Esophagus (tissue), 2 donors: ENCODE measurements around the gene NPEPL1. TPM values are rescaled to one million over a fixed set of nuclear protein-coding genes. Genes with fewer than 3 reads are reported as not detected.

ENCODE experiments used
- H3K27ac ChIP-seq, 2 donors: one replicate each; pipeline ENCODE4 v1.5.1; 2013; ENCODE audit warnings: low read depth in 2 of 2, mild to moderate bottlenecking in 2 of 2, inconsistent platforms in 1 of 2, low read length in 1 of 2, moderate library complexity in 1 of 2
- H3K27me3 ChIP-seq, 2 donors: one replicate each; pipeline ENCODE4 v1.6.1; 2013; ENCODE audit warnings: low read length in 2 of 2, control low read depth in 1 of 2, mild to moderate bottlenecking in 1 of 2; ENCODE audit not compliant: insufficient read depth in 2 of 2, control insufficient read depth in 1 of 2
- H3K36me3 ChIP-seq, 2 donors: one replicate each; pipeline ENCODE4 v1.6.1; 2013; ENCODE audit warnings: low read length in 1 of 2; ENCODE audit not compliant: control insufficient read depth in 2 of 2, insufficient read depth in 2 of 2
- H3K4me1 ChIP-seq, 2 donors: one replicate each; pipeline ENCODE4 v1.6.1; 2013; ENCODE audit warnings: low read length in 1 of 2; ENCODE audit not compliant: control insufficient read depth in 2 of 2, insufficient read depth in 2 of 2
- H3K4me3 ChIP-seq, 2 donors: one replicate each; pipeline ENCODE4 v1.5.1; 2013; ENCODE audit warnings: low read length in 2 of 2, mild to moderate bottlenecking in 2 of 2, low read depth in 1 of 2, moderate library complexity in 1 of 2
- H3K9me3 ChIP-seq, 2 donors: one replicate each; pipeline ENCODE4 v1.6.1; 2013; ENCODE audit warnings: mild to moderate bottlenecking in 2 of 2, low read depth in 1 of 2, low read length in 1 of 2, moderate library complexity in 1 of 2; ENCODE audit not compliant: control insufficient read depth in 2 of 2, insufficient read depth in 1 of 2
- WGBS, 2 donors: extraction: QIAGEN DNeasy Blood & Tissue Kit; methylation state at CpG; one replicate each; pipeline ENCODE4 v1.1.7; 2013; 5-methylcytosine and 5-hydroxymethylcytosine counted together
- polyA plus RNA-seq, 2 donors: library from polyadenylated mRNA; stranded (reverse); fragments of 200-250 nt; gene quantifications; one replicate each; pipeline ENCODE4 v1.2.3, GENCODE V29; 2013
- donor health status: healthy with polysubstance abuse.
- donor health status: Bipolar disorder and iron deficiency.

NPEPL1 gene
- polyA plus RNA-seq, 2 donors = 33.2 to 42.7 TPM

- Histone ChIP-seq H3K9me3 (no peaks in the 10 kb centered on the region), H3K36me3 (no peaks in the 10 kb centered on the region), H3K27me3 (no peaks in the 10 kb centered on the region), H3K4me3 (no peak overlapping the region), H3K4me1 (no peaks in the 10 kb centered on the region), H3K27ac (no peak overlapping the region)
- 64 to 67% methylated on average over 12 to 13 of the region's 13 CpGs for WGBS, 2 donors
Measured at GRCh38 chr20:58742668-58743566, 50.3 kb downstream of the NPEPL1 start.

DNA sequence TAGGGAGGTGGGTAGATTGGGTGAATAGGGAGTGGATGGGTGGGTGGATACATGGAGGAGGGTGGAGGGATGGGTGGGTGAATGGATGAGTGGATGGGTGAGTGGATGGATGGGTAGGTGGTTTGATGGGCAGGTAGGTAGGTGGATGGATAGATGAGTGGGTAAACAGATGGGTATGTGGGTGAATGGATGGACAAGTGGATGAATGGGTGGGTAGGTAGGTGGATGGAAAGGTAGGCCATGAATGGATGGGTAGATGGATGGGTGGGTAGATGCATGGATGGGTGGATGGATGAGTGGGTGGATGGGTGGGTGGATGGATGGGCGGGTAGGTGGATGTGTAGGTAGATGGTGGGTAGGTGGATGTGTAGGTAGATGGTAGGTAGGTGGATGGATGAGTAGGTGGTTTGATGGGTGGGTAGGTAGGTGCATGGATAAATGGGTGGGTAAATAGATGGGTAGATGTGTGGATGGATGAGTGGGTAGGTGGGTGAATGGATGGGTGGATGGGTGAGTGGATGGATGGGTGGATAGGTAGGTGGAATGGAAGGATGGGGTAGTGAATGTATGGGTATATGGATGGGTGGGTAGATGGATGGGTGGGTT, 51.4 kb downstream of the NPEPL1 start:
- Histone ChIP-seq H3K4me1 (no peaks in the 10 kb centered on the region), H3K36me3 (no peaks in the 10 kb centered on the region), H3K27me3 (no peaks in the 10 kb centered on the region), H3K9me3 (no peaks in the 10 kb centered on the region), H3K4me3 (no peak overlapping the region), H3K27ac (no peak overlapping the region)
- 89 to 92% methylated on average over 1 of the region's 1 CpG for WGBS, 2 donors

DNA sequence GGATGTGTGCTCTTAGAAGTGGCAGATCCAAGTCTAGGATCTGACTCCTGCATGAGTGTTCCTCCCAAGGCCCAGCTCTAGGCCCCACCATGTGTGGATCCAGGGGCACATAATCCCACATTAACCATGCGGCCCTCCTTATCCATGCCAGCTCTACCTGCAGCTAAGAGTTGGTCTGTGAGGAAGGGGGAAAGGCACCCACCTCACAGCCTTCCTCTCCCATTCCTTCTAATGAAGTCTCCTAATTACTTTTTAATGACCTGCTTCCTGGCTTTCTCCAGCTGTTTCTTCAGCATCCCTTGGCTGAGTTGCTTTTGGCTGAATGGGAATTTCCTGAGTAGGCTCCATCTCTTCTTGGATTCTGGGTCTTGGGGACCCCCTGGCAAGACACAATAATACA, 52.2 kb downstream of the NPEPL1 start:
- H3K4me1 ChIP-seq = no peaks in the 10 kb centered on the region
- H3K27ac ChIP-seq = no peak overlapping the region
- H3K36me3 ChIP-seq = no peaks in the 10 kb centered on the region
- WGBS, 2 donors = 80 to 82% methylated on average over 1 of the region's 1 CpG
- H3K9me3 ChIP-seq = no peaks in the 10 kb centered on the region
- no peak overlapping the region for H3K4me3 ChIP-seq
- H3K27me3 ChIP-seq = no peaks in the 10 kb centered on the region

GRCh38 chr20:58745391-58745790, 52.8 kb downstream of the NPEPL1 start:
- WGBS, 2 donors = 93 to 94% methylated on average over 1 of the region's 1 CpG
- Histone ChIP-seq H3K9me3 (no peaks in the 10 kb centered on the region), H3K27me3 (no peaks in the 10 kb centered on the region), H3K4me1 (no peaks in the 10 kb centered on the region), H3K4me3 (no peak overlapping the region), H3K27ac (no peak overlapping the region), H3K36me3 (no peaks in the 10 kb centered on the region)

- no peaks in the 10 kb centered on the region for H3K36me3 ChIP-seq
- H3K27me3 ChIP-seq = no peaks in the 10 kb centered on the region
- H3K9me3 ChIP-seq = no peaks in the 10 kb centered on the region
- H3K4me3 ChIP-seq = no peak overlapping the region
- H3K27ac ChIP-seq = no peak overlapping the region
- 68 to 76% methylated on average over 11 of the region's 11 CpGs for WGBS, 2 donors
- no peaks in the 10 kb centered on the region for H3K4me1 ChIP-seq
Measured at GRCh38 chr20:58746620-58747019, 54.0 kb downstream of the NPEPL1 start.

GRCh38 chr20:58747211-58747610, 54.6 kb downstream of the NPEPL1 start:
- Histone ChIP-seq H3K9me3 (no peaks in the 10 kb centered on the region), H3K4me1 (no peaks in the 10 kb centered on the region), H3K27ac (no peak overlapping the region), H3K27me3 (peaks cover 0 to 3% of the 10 kb centered on the region in 2 donors), H3K4me3 (no peak overlapping the region), H3K36me3 (no peaks in the 10 kb centered on the region)
- WGBS, 2 donors = 75% methylated on average over 8 of the region's 8 CpGs

- H3K27me3 ChIP-seq = peaks cover 0 to 3% of the 10 kb centered on the region in 2 donors
- no peaks in the 10 kb centered on the region for H3K36me3 ChIP-seq
- no peak overlapping the region for H3K27ac ChIP-seq
- no peak overlapping the region for H3K4me3 ChIP-seq
- 63 to 65% methylated on average over 3 of the region's 3 CpGs for WGBS, 2 donors
- no peaks in the 10 kb centered on the region for H3K9me3 ChIP-seq
- H3K4me1 ChIP-seq = no peaks in the 10 kb centered on the region
Measured at GRCh38 chr20:58748618-58749017, 56.0 kb downstream of the NPEPL1 start.

DNA sequence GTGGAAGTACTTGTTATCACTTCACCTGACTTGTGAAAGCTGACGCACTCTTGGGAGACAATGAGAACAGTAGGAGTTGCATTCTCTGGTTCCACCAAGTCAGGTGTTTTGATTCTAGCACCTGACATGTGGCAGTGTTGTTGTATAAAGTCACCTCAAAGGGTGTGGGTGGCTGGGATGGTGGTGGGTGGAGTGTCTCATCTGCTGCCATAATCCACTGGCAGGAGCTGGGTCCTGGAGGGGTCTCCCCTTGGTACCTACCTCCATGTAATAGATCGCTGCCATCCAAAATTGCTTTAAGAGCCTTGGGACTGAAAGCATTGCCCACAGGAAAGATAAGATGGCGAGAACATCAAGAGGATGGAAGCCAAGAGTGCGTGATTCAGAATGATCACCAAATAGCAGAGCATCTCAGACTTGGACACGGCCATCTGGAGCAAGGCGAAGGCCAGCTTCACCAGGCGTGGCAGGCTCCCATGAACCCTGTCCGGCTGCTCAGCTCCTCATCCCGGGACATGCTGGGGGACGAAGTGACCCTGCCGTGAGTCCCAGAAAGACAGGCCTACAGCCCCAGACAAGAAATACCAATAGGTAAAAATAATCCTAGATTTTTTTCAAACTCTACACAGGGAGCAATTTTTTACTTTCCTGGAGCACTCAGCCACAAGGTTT, 56.6 kb downstream of the NPEPL1 start:
- H3K27ac ChIP-seq = no peak overlapping the region
- H3K4me1 ChIP-seq = no peaks in the 10 kb centered on the region
- H3K4me3 ChIP-seq = no peak overlapping the region
- no peaks in the 10 kb centered on the region for H3K36me3 ChIP-seq
- WGBS, 2 donors = 89 to 90% methylated on average over 11 of the region's 11 CpGs
- H3K27me3 ChIP-seq = peaks cover 0 to 3% of the 10 kb centered on the region in 2 donors
- H3K9me3 ChIP-seq = no peaks in the 10 kb centered on the region

GRCh38 chr20:58749979-58750378, 57.4 kb downstream of the NPEPL1 start:
- H3K27me3 ChIP-seq = peaks cover 0 to 3% of the 10 kb centered on the region in 2 donors
- 84 to 87% methylated on average over 5 of the region's 5 CpGs for WGBS, 2 donors
- no peaks in the 10 kb centered on the region for H3K36me3 ChIP-seq
- no peak overlapping the region for H3K27ac ChIP-seq
- H3K4me1 ChIP-seq = no peaks in the 10 kb centered on the region
- no peaks in the 10 kb centered on the region for H3K9me3 ChIP-seq
- H3K4me3 ChIP-seq = no peak overlapping the region
